ENCODE measurements around the gene SSX2IP.

- TF ChIP-seq CTCF (IDR thresholded peaks at IDR 0.05) (no peak), ELF4 (CRISPR knock-in tag; IDR thresholded peaks at IDR 0.05; ENCODE audit: low read depth) (no peak), AFF4 (CRISPR knock-in tag; IDR thresholded peaks at IDR 0.05; ENCODE audit: borderline replicate concordance) (no peak), MXD4 (CRISPR knock-in tag; IDR thresholded peaks at IDR 0.05; ENCODE audit: borderline replicate concordance) (no peak), ZNF512 (CRISPR knock-in tag; IDR thresholded peaks at IDR 0.05; ENCODE audit: borderline replicate concordance) (no peak), MAX (CRISPR knock-in tag; IDR thresholded peaks at IDR 0.05) (no peak), HMGXB4 (CRISPR knock-in tag; IDR thresholded peaks at IDR 0.05) (no peak), IRF2 (CRISPR knock-in tag; IDR thresholded peaks at IDR 0.05; ENCODE audit: borderline replicate concordance, low read depth) (no peak), E2F1 (CRISPR knock-in tag; IDR thresholded peaks at IDR 0.05) (no peak), USF2 (CRISPR knock-in tag; IDR thresholded peaks at IDR 0.05) (no peak), E2F5 (CRISPR knock-in tag; IDR thresholded peaks at IDR 0.05) (no peak), SOX15 (CRISPR knock-in tag; IDR thresholded peaks at IDR 0.05) (no peak), ZNF138 (CRISPR knock-in tag; conservative IDR thresholded peaks at IDR 0.05) (no peak)
Observed at GRCh38 chr1:84736944-84737343, 46.7 kb upstream of the SSX2IP start.
